ENCODE data around the gene LIN7B. TPM values are rescaled to one million over a fixed set of nuclear protein-coding genes. Genes with fewer than 3 reads are reported as not detected.

Gene LIN7B
- total and polyA plus RNA-seq, 9 of the 15 experiments (the other 6 are each of a cell fraction or from before 2014, with no cell fraction given) = 0.89 to 15.7 (median 4.0) TPM

GRCh38 chr19:49129238-49129583 is 15.0 kb downstream of the LIN7B start (continued):
- no peak for TF ChIP-seq ZNF449 (CRISPR knock-in tag; IDR thresholded peaks at IDR 0.05)
- TF ChIP-seq ZNF282 (CRISPR knock-in tag; IDR thresholded peaks at IDR 0.05) = no peak
- TF ChIP-seq ATF2 (CRISPR knock-in tag; IDR thresholded peaks at IDR 0.05) = no peak
- peak; percentile 67; the same call in 1 of the 2 replicates for TF ChIP-seq ZBTB7A (IDR thresholded peaks at IDR 0.05; ENCODE audit: borderline replicate concordance, control insufficient read depth, low read depth, low read length)
- no peak for TF ChIP-seq CTCF (IDR thresholded peaks at IDR 0.05 in 2 of 3, conservative IDR thresholded peaks at IDR 0.05 in 1 of 3; ENCODE audit: insufficient read depth in 2 of 3, low read depth in 1 of 3, low read length in 3 of 3)
- 0 out of 2 replicates have a peak, but pooled peaks have one; percentile 28 for TF ChIP-seq ETS1 (conservative IDR thresholded peaks at IDR 0.05; ENCODE audit: control insufficient read depth, low read depth, low read length)
- TF ChIP-seq ZNF778 (CRISPR knock-in tag; IDR thresholded peaks at IDR 0.05) = no peak
- no peak for TF ChIP-seq ASH1L (IDR thresholded peaks at IDR 0.05; ENCODE audit: borderline replicate concordance, low read depth, partially characterized antibody)
- TF ChIP-seq POLR2A (conservative IDR thresholded peaks at IDR 0.05) = peak; percentile 76
- TF ChIP-seq NR2C1 (IDR thresholded peaks at IDR 0.05) = no peak
- no peak for TF ChIP-seq NR2C1 (tag; IDR thresholded peaks at IDR 0.05)
- TF ChIP-seq CUX1 (CRISPR knock-in tag; IDR thresholded peaks at IDR 0.05) = no peak
- no peak for TF ChIP-seq SREBF1 (IDR thresholded peaks at IDR 0.05; ENCODE audit: borderline replicate concordance, low read depth, low read length)
- TF ChIP-seq NFXL1 (CRISPR knock-in tag; IDR thresholded peaks at IDR 0.05) = no peak
- TF ChIP-seq C11orf30 (IDR thresholded peaks at IDR 0.05; ENCODE audit: low read depth) = no peak
- no peak for TF ChIP-seq ELK3 (CRISPR knock-in tag; IDR thresholded peaks at IDR 0.05)
- no peak for TF ChIP-seq ZNF507 (tag; conservative IDR thresholded peaks at IDR 0.05)
